MCF 10A (cell line): Measurements from ENCODE around the gene GDE1. TPM values are rescaled to one million over a fixed set of nuclear protein-coding genes. Genes with fewer than 3 reads are reported as not detected.

Source experiments
- Bru-seq: library from RNA; stranded (reverse); fragments of 400-500 nt; gene quantifications from one replicate; lab custom pipeline; 2021; lab: Mats Ljungman, UMichigan
- BruChase-seq, 2 experiments: library from RNA; stranded (reverse); fragments of 400-500 nt; gene quantifications; one replicate each; lab custom pipeline; 2021; lab: Mats Ljungman, UMichigan
- BruUV-seq: library from RNA; stranded (reverse); fragments of 400-500 nt; replicated peaks from 2 replicates; lab custom pipeline; 2021; lab: Mats Ljungman, UMichigan
- CTCF ChIA-PET: fragments of 300-600 bp; sonication (Branson Sonifier 250); formaldehyde crosslinking; extraction: SDS; loops from one replicate; lab custom pipeline; 2021; ENCODE audit warnings: antibody characterized with exemption, inconsistent platforms; lab: Yijun Ruan, JAX
- POLR2A ChIA-PET: fragments of 300-600, 350-650 bp; sonication (Branson Sonifier 250); formaldehyde crosslinking; extraction: SDS; loops from one replicate; lab custom pipeline; 2020; ENCODE audit warnings: antibody characterized with exemption, inconsistent platforms; lab: Yijun Ruan, JAX
- DNase-seq: peaks from one replicate; pipeline ENCODE4 v3.0.0-alpha.2; 2018; ENCODE audit not compliant: unreplicated experiment
- H3K27ac Mint-ChIP-seq: one replicate; pipeline ENCODE4 v1.8.0; 2022; ENCODE audit warnings: mild to moderate bottlenecking, low read depth, mixed read lengths; ENCODE audit not compliant: unreplicated experiment
- H3K27me3 Mint-ChIP-seq: one replicate; pipeline ENCODE4 v1.8.0; 2022; ENCODE audit warnings: mixed read lengths; ENCODE audit not compliant: insufficient read depth, unreplicated experiment
- H3K36me3 Mint-ChIP-seq: one replicate; pipeline ENCODE4 v1.8.0; 2022; ENCODE audit warnings: mild to moderate bottlenecking, moderate library complexity, mixed read lengths; ENCODE audit not compliant: insufficient read depth, unreplicated experiment
- H3K4me1 Mint-ChIP-seq: one replicate; pipeline ENCODE4 v1.8.0; 2022; ENCODE audit warnings: mixed read lengths; ENCODE audit not compliant: insufficient read depth, unreplicated experiment
- H3K4me3 Mint-ChIP-seq: one replicate; pipeline ENCODE4 v1.8.0; 2022; ENCODE audit warnings: mild to moderate bottlenecking, moderate library complexity, mixed read lengths; ENCODE audit not compliant: unreplicated experiment
- H3K9me3 Mint-ChIP-seq: one replicate; pipeline ENCODE4 v1.8.0; 2022; ENCODE audit warnings: mixed read lengths; ENCODE audit not compliant: unreplicated experiment
- intact Hi-C: fragments of 100-400 bp; cut with micrococcal nuclease; formaldehyde crosslinking; loops from 2 replicates; pipeline ENCODE4 v1.14.1; 2022
- long read RNA-seq: library from polyadenylated mRNA; stranded (forward); transcript quantifications from one replicate; pipeline ENCODE4 v2.0.0, GENCODE V29; 2022
- total RNA-seq: library from RNA; stranded (reverse); gene quantifications from 2 replicates; pipeline ENCODE4 v1.2.3, GENCODE V29; 2022
- TF ChIP-seq, protein P1 (sequence below): fragments of 200-600 bp; IDR thresholded peaks from one replicate; pipeline ENCODE4 v1.8.0; 2022; ENCODE audit warnings: antibody characterized with exemption, mild to moderate bottlenecking; ENCODE audit not compliant: unreplicated experiment

GDE1 gene
- 44.7 and 44.9 TPM in 2 replicates for total RNA-seq
- Bru-seq, nascent RNA = percentile 72 among the genes with signal in this experiment
- BruChase-seq, experiment 1, labeled RNA remaining after a 6-hour chase = percentile 88 among the genes with signal in this experiment
- BruChase-seq, experiment 2, labeled RNA remaining after a 2-hour chase = percentile 71 among the genes with signal in this experiment
- long read RNA-seq, transcript GDE1-203 (6 exons, 2,238 nt) = minor isoform, 5 of 83 reads
- long read RNA-seq, transcript GDE1-201 (6 exons, 2,958 nt) = major isoform, 69 of 83 reads
- long read RNA-seq, partial matches to known transcripts = 2 of 83 reads
- long read RNA-seq, other reads (novel, unspliced or antisense) = 6 of 83 reads

DNA sequence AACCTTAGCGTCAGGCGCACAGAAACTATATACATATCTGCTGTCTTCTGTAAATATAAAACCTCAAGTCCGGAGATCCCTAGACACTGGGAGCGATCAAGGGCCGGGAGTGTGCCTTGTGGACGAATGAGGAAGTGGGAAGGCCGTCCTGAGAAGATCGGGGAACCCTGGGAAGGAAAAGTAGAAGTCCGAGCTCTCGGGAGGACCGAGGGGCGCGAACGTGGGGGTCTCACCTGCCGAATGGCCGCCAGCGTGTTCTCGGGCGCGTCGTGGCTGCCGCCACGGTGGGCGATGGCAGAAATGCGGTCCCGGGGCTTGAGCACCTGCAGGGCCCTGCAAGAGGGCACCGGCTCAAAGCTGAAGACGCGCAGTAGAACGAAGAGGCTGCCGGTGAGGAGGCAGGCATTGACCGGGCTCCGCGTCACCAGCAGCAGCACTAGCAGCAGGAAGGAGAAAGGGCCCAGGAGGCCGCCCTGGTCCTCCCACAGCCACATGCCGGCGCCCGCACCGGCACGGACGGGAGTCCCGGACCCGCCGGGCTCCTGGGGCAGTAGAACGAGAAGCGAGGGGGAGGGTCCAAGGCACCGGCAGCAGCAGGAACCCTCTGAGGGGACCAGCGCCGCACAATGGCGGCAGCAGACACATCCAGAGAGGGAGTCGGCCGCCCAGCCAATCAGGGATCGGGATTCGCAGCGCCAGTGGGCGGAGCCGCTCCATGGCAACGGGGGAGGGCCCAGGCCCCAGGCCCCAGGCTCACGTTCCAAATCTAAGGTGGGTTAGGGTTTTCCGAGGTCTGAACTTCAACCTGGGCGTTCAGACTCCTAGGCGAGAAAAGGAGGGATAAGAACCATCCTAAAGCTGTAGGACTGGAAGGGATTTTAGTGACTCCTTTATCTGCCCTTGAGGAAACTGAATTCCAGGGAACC, at the start of gene GDE1:
Gene GDE1 (minus strand): TSS at position 628 of the 926 bp plus-strand sequence. CDS start 134 bp downstream, at position 494.
- POLR2A ChIA-PET = interaction anchor here (0.7 to 2.4 kb wide), 10 partner anchors 11 to 731 kb away, joined by 3 to 12 read pairs (median 3); partner anchors contain the start of genes RPS15A and VPS35L
- CTCF ChIA-PET = interaction anchor here (0.7 to 1.3 kb wide), 2 partner anchors 133 to 324 kb away, joined by 3 to 5 read pairs; no protein-coding TSS in a partner anchor
- Mint-ChIP-seq H3K9me3 (no peaks in the 10 kb centered on the region), H3K27ac (peak within 1 kb of the TSS; percentile 85), H3K4me1 (peaks cover 43% of the 10 kb centered on the region), H3K36me3 (peaks cover 19% of the 10 kb centered on the region), H3K27me3 (no peaks in the 10 kb centered on the region), H3K4me3 (peak within 1 kb of the TSS; percentile 87)
- peak; percentile 90 for DNase-seq
- BruUV-seq = no TSS peak
- TF ChIP-seq, protein P1, sequence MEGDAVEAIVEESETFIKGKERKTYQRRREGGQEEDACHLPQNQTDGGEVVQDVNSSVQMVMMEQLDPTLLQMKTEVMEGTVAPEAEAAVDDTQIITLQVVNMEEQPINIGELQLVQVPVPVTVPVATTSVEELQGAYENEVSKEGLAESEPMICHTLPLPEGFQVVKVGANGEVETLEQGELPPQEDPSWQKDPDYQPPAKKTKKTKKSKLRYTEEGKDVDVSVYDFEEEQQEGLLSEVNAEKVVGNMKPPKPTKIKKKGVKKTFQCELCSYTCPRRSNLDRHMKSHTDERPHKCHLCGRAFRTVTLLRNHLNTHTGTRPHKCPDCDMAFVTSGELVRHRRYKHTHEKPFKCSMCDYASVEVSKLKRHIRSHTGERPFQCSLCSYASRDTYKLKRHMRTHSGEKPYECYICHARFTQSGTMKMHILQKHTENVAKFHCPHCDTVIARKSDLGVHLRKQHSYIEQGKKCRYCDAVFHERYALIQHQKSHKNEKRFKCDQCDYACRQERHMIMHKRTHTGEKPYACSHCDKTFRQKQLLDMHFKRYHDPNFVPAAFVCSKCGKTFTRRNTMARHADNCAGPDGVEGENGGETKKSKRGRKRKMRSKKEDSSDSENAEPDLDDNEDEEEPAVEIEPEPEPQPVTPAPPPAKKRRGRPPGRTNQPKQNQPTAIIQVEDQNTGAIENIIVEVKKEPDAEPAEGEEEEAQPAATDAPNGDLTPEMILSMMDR = peak; percentile 34
- intact Hi-C loops = no loop called here

DNA sequence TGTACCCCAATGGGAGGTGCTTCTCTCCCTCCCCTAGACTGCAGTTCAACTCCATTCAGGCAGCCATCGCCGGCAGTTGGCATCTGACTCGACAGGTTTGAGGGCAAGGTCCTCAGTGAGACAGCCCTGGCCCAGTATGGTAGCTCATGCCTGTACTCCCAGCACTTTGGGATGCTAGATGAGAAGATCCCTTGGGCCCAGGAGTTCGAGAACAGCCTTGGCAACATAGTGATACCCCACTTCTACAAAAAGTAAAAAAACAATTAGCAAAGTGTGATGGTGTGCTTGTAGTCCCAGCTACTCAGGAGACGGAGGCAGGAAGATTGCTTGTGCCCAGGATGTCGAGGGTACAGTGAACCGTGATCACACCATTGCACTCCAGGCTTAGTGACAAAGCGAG, 45.7 kb upstream of the GDE1 start:
- Mint-ChIP-seq H3K27ac (no peak overlapping the region), H3K4me3 (no peak overlapping the region), H3K36me3 (peaks cover 69% of the 10 kb centered on the region), H3K27me3 (no peaks in the 10 kb centered on the region), H3K9me3 (peaks cover 8% of the 10 kb centered on the region), H3K4me1 (no peaks in the 10 kb centered on the region)
- ChIA-PET CTCF (interaction anchor here (0.6 to 5.4 kb wide), 5 partner anchors 9 to 816 kb away, joined by 3 to 52 read pairs (median 7); no protein-coding TSS in a partner anchor), POLR2A (no interaction called here)
- no TSS peak for BruUV-seq
- intact Hi-C loops = no loop called here
- TF ChIP-seq, protein P1 = no peak
- no peak for DNase-seq

GRCh38 chr16:19566362-19566761, 44.5 kb upstream of the GDE1 start:
- Mint-ChIP-seq H3K4me3 (no peak overlapping the region), H3K9me3 (peaks cover 8% of the 10 kb centered on the region), H3K36me3 (peaks cover 57% of the 10 kb centered on the region), H3K27me3 (no peaks in the 10 kb centered on the region), H3K4me1 (no peaks in the 10 kb centered on the region), H3K27ac (no peak overlapping the region)
- POLR2A ChIA-PET = no interaction called here
- no TSS peak for BruUV-seq
- intact Hi-C loops = no loop called here
- no peak for DNase-seq
- TF ChIP-seq, protein P1 = no peak
- CTCF ChIA-PET = interaction anchor here (0.6 to 5.4 kb wide), 5 partner anchors 7 to 850 kb away, joined by 3 to 52 read pairs (median 4); no protein-coding TSS in a partner anchor
